ENCODE measurements around the gene GTF2H1. TPM values are rescaled to one million over a fixed set of nuclear protein-coding genes. Genes with fewer than 3 reads are reported as not detected.
"Not testable (repeated sequence)": the region's sequence is repeated elsewhere in the genome, so short reads cannot be mapped to it uniquely, and the experiment has no call there.

The GTF2H1 gene
- total RNA-seq, 1 donor from 2014 or later = 50.9 TPM

DNA sequence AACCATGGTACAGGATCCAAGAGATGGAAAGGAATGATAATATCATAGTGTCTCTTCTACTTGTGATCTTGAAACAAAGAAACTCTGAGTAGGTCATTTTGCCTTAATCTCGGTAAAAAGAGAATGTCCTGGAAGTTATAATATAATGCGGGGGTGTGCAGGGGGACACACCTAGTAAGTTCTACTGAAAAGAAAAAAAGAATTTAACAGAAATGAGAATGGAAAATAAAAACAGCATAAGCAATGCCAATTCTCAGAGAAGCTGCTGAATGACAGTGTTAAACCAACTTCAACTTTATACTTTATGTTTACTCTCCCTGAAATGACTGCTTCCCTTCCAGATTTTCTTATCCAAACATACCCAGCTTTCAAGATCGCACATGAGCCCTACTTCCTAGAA lies 2.5 kb upstream of the GTF2H1 start:
- DNase-seq = no peak

DNA sequence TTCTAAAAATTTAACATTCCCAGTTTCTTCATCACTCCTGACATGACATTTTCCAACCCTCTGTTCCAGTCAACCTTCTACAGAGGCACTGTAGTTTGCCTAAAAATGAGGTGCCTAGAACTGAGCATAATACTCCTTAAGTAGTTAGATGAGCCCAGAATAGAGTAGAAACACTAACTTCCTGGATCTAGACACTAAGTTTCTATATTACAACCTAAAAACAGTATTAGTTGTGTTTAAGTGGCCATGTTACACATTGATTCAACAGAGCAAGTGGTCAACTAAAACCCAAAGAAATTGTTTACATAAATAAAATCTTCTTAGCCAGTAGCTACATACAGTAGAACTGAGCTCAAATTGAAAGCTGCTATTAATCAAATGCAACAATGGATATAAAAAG lies 1.8 kb upstream of the GTF2H1 start:
- DNase-seq = no peak

DNA sequence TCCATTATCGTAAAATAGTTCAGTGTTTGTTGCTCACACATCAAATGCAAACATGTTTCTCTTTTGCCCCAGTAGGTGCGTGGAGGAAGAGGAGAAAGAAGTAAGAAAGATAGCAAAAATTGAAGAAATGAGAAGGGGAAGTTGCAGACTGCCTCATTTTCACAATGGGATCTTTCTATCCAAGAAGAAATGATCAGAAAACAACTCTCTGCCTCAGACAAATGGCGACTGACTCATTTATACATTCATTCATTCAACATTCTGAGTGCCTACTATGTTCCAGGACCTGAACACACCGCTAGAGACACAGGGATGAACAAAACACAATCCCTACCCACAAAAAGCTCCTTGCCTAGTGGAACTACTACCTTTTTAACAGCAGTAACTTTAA lies 794 bp upstream of the GTF2H1 start:
- DNase-seq = no peak

DNA sequence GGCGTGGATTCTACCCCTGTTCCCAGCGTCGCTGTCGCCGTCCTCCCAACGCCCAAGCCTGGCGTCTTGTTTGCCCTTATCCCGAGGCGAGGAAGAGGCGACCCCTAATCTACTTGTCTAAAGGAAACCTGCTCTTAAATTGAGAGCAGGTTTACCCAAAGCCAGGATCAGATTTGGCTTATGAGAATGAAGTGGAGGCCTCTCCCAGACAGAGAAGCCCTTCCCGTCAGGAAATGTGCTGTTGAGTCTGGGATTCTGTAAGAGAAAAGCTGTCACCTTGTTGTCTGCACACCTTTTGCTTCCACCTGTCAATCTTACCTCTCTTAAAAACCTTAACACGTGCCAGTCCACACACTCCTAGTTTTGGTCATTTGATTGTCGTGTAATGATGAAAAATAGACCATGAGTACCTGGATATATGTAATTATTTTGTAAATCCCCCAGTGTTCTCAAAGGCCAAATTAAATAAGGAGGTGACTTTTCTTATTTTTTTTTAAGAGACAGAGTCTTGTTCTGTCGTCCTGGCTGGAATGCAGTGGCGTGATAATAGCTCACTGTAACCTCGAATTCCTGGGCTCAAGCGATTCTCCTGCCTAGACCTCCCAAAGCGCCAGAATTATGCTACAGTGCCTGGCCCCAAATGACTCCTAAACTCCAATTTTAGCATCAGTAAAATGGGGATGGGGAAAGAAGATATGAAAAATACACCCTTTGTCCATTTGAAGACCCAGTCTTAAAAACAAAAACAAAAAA lies 627 bp downstream of the GTF2H1 start:
- no peak for DNase-seq

DNA sequence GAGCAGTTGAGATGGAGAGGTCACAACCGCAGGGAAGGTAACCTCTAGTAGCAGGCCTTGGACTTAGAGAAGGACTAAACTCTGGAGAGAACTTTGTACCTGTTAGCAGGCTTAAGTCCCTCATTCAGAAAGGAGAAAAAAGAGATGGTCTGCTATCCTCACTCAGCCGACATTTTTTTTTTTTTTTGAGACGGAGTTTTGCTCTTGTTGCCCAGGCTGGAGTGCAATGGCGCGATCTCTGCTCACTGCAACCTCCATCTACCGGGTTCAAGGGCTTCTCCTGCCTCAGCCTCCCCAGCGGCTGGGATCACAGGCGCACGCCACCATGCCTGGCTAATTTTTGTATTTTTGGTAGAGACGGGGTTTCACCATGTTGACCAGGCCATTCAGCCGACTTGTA lies 1.5 kb downstream of the GTF2H1 start:
- not testable (repeated sequence) for DNase-seq

DNA sequence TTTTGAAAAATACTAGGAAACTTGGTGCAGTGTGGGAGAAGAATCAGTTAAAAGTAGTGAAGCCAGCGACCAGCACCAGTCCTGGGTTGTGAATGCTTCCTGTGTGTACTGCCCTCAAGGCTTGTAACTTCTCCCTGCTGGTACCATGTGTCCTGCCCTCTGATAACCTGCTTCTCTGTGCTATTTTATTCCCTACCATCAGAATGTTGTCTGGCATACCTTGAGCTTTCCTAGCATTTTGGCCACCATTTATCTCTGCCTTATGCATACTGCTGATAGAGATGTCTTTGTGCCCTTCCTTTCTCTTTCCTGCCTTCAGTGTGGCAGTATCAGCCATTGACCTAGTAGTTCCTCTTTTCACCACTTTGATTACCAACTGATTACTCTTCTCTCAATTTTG lies 2.0 kb downstream of the GTF2H1 start:
- DNase-seq = no peak

DNA sequence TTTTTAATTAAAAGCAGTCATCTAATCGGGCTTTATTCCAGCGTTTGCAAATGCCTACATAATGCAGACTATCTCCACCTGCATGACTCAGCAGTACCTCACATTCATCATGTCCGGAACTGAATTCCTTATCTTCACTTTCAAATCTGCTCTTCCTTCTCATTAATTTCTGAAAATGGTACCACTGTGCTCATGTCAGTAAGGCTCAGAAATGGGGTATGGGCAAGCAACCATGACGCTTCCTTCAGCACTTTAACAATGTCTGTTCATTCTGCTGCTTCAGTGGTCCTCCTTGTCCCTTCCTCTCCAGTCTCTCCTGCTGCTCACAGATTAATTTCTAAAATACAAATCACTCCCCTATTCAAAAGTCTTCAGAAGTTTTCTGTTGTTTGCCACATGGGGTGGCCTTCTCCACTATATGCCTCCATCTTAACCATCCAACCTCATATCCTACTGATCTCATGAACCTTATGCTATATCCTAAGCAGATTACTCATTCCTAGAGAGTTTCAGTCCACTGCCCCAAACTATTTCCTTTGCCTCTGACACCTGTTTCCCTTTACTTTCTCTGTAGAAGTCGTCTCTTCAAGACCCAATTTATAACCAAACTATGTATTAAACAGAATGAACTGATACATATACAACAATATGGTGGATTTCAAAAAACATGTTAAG lies 7.0 kb downstream of the GTF2H1 start:
- DNase-seq = no peak

DNA sequence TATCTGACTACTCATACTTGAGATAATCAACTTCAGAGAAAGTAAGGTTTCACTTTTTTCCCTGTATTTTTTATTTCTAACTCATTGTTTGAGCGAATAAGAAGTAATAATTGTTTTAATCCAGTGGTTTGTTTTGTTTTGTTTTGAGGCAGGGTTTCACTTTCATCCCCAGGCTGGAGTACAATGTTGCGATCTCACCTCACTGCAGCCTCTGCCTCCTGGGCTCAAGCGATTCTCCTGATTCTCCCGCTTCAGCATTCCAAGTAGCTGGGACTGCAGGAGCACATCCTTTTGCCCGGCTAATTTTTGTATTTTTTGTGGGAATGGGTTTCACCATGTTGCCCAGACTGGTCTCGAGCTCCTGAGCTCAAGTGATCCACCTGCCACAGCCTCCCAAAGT lies 8.6 kb downstream of the GTF2H1 start:
- DNase-seq = no peak

DNA sequence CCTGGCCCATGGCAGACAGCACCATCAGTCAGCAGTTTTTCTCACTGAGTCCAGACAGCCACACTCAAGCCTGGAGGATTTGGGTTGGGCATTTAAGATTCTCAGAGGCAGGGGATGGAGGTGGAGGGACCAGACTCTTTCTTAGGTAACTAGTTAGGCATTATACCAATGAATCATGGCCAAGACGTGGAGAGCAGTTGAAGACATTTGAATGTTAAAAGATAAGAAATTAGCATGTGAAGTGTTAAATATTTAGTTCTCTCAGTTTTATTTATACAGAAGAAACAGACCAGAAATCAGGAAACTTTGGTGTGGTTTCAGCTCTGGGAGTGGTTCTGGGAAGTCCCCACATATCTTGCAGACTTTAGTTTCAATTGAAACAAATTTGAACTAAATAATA lies 9.9 kb downstream of the GTF2H1 start:
- DNase-seq = no peak

DNA sequence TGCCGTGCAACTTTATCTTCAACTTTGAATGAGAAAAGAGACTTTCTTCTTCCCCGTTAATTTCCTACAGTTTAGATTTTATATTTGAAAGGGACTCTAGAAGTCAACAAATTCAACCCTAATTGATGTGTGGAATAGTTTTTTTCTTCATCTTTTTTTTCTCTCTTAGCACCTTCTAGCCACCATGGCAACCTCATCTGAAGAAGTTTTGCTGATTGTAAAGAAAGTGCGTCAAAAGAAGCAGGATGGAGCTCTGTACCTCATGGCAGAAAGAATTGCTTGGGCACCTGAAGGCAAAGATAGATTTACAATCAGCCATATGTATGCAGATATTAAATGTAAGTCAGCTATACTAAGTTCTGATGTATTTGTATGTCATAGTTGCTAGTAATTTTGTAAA lies 10.5 kb downstream of the GTF2H1 start:
- DNase-seq = no peak

DNA sequence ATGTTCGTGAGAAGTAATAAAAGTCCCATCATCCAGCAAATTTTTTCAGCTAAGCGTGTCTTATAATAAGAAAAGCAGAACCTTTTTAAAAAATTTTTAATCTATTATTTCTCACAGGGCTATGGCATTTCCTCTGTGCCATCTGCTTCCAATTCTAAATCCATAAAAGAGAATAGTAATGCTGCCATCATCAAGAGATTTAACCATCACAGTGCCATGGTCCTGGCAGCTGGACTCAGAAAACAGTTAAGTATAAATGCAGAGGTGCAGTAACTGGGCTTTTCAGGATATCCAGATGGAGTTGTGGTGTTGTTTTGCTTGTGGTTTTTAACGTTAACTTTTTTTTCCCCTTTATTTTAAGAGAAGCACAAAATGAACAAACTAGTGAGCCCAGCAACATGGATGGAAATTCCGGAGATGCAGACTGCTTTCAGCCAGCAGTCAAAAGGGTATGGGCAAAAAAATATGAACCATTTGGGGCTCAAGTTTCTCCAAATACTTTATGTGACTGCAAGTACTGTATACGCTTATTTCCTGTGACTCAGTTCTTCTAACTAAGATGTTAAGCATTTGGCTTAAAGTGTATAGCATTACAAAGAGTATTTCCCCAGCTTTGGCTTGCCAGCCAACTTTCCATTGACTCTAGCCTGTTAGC lies 25.2 kb downstream of the GTF2H1 start:
- peak; percentile 48 for DNase-seq

DNA sequence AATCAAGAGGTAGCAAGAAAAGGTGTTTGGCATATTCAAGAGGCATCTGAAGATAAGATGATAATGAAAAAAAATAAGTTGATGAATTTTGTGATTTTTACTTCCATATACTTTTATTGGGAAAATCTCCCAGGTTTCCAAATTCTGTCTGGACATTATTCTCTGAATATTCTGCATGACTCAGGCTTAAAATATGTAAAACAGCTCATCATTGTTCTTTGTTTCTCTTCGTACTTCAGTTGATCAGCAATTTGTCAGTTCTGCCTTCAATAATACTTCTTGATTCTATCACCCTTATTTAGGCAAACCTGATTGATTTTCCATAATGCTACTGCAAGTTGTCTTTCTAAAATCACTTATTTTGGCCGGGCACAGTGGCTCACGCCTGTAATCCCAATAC lies 30.2 kb downstream of the GTF2H1 start:
- no peak for DNase-seq

DNA sequence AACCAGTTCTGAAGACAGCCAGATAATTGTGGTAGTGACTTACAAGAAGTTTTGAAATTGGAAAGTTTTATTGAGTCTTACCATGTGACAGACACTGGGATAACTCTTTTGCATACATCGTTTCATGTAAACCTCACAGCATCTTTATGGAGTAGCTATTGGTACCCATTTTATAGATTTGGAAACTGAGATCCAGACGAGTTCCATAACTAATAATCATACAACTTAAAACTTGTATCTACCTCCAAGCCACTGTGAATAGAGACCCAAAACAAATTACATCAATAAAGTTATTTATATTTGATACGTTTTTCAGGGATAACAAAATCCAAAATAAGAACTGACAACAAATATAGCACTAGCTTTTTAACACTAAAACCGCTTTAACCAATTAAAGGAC lies 36.3 kb downstream of the GTF2H1 start:
- no peak for DNase-seq

DNA sequence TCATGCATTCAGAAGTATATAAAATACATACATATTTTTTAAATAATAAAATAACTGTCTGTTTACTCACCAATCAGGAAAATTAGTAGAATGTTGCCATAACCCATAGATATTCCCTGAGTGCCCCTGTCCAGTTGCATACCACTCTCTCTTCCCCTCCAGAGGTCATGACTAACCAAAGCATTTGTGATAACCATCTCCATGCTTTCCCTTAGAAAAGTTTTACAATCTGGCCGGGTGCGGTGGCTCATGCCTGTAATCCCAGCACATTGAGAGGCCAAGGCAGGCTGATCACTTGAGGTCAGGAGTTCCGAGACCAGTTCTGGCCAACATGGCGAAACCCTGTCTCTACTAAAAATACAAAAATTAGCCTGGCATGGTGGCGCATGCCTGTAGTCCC lies 38.8 kb downstream of the GTF2H1 start:
- no peak for DNase-seq

DNA sequence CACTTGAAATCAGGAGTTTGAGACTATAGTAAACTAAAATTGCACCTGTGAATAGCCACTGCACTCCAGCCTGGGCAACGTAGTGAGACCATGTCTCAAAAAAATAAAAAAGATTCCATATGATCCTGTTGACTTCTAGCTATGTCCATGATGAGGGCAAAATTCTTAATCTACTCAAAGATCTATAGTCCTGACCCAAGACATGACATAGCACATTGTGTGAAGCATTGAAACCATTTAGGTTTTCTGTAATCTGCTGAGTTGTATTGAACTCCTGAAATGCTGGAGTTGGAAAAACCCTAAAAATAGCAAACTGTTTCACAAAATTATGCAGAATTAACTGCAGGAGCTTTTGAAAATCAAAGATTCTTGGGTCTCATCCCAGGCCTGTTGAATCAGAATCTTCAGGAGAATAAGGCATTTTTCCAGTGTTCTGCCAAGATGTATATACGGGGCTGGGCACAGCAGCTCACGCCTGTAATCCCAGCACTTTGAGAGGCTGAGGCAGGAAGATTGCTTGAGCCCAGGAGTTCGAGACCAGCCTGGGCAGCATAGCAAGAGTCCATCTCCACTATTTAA lies 42.2 kb downstream of the GTF2H1 start:
- DNase-seq = no peak

DNA sequence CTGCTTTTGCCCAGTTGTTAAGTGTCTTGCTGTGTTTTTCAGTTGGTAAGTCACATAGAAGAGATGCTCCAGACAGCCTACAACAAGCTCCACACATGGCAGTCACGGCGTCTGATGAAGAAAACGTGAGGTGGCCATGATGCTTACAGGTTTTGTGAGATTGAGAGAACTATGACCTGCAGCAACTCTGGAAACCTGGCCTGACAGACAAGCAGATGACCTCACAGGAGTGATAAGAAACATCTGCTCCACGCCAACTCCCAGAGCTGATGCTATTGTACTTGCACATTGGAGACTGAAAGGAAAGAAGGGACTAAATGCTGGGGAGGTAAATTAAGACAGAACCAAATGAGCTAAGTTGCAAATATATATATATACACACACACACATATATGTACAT lies 43.4 kb downstream of the GTF2H1 start:
- no peak for DNase-seq

DNA sequence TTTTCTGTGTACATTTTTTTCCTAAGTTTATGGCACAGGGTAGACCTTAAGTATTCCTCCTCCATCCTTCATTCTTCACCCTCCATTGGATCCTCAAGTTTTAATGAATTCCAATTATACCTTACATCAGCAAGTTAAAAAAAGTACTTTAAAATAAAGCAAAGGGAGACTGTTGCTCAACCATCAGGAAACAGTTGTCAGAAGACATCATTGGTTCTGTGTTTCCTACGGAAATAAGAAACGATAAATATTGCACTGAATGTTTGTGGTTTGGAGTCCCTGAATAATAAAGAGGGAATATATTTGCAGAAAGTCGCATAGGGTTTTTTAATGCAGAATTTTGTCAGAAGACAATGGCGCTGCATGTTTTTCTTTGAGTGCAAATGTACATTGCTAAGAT lies 43.9 kb downstream of the GTF2H1 start:
- no peak for DNase-seq

DNA sequence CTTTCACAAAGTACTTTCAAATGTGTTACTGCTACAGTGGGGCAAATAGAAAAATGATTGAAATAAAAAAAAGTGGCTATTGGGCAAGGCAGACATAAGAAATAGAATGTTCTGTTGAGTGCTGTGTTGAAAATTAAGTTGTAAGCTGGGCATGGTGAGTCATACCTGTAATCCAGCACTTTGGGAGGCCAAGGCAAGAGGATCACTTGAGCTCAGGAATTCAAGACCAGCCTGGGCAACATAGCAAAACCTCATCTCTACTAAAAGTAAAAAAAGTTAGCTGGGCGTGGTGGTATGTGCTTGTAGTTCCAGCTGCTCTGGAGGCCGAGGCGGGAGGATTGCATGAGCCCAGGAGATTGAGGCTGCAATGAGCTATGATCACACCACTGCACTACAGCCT lies 45.1 kb downstream of the GTF2H1 start:
- no peak for DNase-seq

DNA sequence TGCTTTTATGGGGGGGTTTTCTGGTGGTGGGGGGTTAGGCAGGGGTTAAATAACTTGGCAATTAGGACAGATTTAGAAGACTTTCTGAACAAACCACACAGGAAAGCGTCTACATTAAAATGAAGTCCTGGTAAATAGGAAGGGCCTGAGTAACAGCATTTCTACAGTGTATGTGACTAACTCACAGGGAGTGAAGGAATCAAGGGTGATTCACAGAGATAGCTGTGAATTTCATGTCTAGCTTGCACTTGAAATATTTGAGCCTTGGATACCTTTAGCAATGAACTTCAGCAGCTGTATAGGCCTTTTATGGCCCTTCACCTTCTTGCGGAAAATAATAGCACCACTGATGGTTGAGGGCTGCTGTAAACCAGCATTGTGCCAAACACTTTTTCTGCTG lies 45.9 kb downstream of the GTF2H1 start:
- no peak for DNase-seq

DNA sequence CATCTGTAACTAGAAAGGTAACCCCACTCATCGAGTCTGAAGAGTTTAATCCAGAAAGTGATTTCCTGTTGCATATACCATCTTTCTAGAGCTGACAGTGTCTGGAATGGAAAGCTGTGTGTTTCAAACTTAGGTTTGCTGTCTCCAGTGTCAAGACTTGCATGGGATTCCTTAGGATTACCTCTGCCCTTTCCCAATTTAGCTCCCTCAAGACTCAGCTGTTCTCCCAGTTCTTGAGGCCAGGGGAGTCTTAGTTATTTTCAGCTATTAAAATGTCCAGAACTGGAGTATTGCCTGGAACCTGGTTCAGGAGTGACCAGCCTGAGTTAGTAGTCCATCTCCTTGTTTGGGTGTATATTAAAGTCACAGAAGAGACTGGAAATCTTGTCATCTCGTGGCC lies 47.0 kb downstream of the GTF2H1 start:
- no peak for DNase-seq

DNA sequence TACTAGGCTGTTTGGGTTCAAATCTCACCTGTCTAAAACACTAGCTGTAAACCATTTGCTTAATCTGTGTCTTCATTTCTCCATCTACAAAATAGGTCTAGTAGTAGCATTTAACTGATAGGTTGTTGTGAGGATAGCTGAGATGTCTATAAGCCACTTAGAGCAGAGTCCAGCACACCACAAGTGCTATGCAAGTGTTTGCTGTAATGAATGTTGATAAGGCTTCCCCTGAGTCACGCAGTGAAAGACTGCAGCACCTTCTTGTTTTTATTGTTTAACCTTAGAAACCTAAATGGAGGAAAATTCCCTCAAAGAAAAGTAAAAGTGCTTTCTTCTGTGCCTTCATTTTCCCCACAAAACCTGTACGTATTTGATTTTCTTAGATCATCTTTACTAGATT lies 48.9 kb downstream of the GTF2H1 start:
- no peak for DNase-seq

DNA sequence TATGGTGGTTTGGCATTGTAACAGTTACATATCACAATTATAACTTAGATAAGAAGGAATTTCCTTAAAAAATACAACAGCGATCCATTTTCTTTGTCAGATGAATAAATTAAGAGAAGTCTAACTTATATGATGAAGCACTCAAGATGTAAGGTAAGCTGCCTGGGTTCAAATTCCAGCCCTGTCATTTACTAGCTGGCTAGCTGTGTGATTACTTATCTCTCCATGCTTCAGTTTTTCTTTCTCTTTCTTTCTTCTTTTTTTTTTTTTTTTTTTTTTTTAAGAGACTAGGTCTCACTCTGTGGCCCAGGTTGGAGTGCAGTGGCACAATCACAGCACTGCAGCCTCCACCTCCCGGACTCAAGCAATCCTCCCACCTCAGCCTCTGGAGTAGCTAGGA lies 49.8 kb downstream of the GTF2H1 start:
- DNase-seq = no peak

DNA sequence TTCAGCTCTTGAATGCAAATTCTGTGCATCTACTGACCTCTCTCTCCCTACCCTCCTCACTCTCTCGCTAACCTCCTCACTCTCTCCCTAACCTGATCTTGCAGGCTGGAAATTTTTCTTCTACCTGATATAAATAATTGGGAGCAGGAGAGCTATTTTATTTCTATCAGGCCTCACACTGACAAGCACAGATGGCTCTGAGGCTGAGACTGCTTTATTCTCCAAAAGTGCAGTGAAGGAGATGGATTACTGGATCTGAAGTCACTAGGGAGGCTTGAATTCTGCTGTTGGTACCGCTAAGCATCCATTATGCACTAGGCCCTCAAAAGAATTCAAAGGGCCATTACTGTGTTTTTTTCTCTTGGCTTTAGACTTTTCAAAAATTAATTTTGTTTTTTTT lies 52.6 kb downstream of the GTF2H1 start:
- no peak for DNase-seq

DNA sequence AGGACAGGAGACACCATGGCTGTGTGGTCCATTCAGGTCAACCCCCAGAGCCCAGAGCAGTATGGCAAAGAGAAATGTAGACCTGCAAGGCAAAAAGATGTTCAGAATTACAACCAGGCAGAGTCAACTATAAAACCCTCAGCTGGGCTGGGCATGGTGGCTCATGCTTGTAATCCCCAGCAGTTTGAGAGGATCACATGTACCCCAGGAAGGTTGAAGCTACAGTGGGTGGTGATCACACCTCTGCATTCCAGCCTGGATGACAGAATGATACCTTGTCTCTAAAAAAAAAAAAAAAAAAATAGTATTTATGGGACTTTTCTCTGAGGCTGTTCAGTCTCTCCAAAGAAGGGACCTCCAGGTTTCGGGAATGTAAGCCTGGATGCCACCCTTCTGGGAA lies 53.6 kb downstream of the GTF2H1 start:
- DNase-seq = no peak
